K562 (cell line): ENCODE data around the gene SELENOW. TPM values are rescaled to one million over a fixed set of nuclear protein-coding genes. Genes with fewer than 3 reads are reported as not detected.

Experiments used
- CHD2 ChIP-seq: IDR thresholded peaks from 2 replicates; pipeline ENCODE4 v1.6.1; 2011; ENCODE audit warnings: low read depth, low read length
- EGR1 ChIP-seq: fragments of 450-650 bp; conservative IDR thresholded peaks from 2 replicates; pipeline ENCODE4 v1.6.1; 2017; ENCODE audit warnings: mild to moderate bottlenecking
- FOXA3 ChIP-seq, 2 experiments: fragments of 450-650 bp in 1 of 2; sonication (generic) in 1 of 2; formaldehyde crosslinking; IDR thresholded peaks in 1 of 2; conservative IDR thresholded peaks in 1 of 2; 2 replicates each; pipeline versions ENCODE4 v1.4.0 to v1.8.0; 2020 to 2022; ENCODE audit warnings: mild to moderate bottlenecking in 2 of 2, missing genetic modification reagents in 1 of 2
- HSF4 ChIP-seq: fragments of 250-450 bp; sonication (Bioruptor Pico); IDR thresholded peaks from 2 replicates; pipeline ENCODE4 v2.1.2; 2022; ENCODE audit warnings: mild to moderate bottlenecking, moderate library complexity, borderline replicate concordance
- LARP7 ChIP-seq: fragments of 450-650 bp; IDR thresholded peaks from 2 replicates; pipeline ENCODE4 v1.6.1; 2016
- MBD2 ChIP-seq: sonication (generic); IDR thresholded peaks from 2 replicates; pipeline ENCODE4 v1.6.1; 2016; ENCODE audit warnings: low read depth, borderline replicate concordance
- MCM2 ChIP-seq: fragments of 450-650 bp; IDR thresholded peaks from 2 replicates; pipeline ENCODE4 v1.6.1; 2017; ENCODE audit warnings: low read depth, mild to moderate bottlenecking
- NCOA2 ChIP-seq, 2 experiments: fragments of 450-650 bp; IDR thresholded peaks; 2 replicates each; pipeline ENCODE4 v1.6.1; 2018; ENCODE audit warnings: mild to moderate bottlenecking in 2 of 2, moderate library complexity in 1 of 2; ENCODE audit not compliant: partially characterized antibody in 2 of 2
- PML ChIP-seq: IDR thresholded peaks from 2 replicates; pipeline ENCODE4 v1.6.1; 2012; ENCODE audit warnings: low read length, inconsistent platforms
- PPARD ChIP-seq: fragments of 250-450 bp; sonication (Bioruptor Pico); IDR thresholded peaks from 2 replicates; pipeline ENCODE4 v1.8.0; 2022; ENCODE audit warnings: inconsistent platforms, mild to moderate bottlenecking, moderate library complexity
- PREB ChIP-seq: sonication (generic); formaldehyde crosslinking; IDR thresholded peaks from 2 replicates; pipeline ENCODE4 v1.8.1; 2023; ENCODE audit warnings: mild to moderate bottlenecking, missing genetic modification reagents
- PURB ChIP-seq: sonication (generic); formaldehyde crosslinking; IDR thresholded peaks from 2 replicates; pipeline ENCODE4 v1.9.0; 2021; ENCODE audit warnings: low read depth, mild to moderate bottlenecking, missing genetic modification reagents
- RHOXF2B ChIP-seq: fragments of 250-450 bp; sonication (Bioruptor Pico); conservative IDR thresholded peaks from 2 replicates; pipeline ENCODE4 v1.5.1; 2021
- SAFB ChIP-seq: fragments of 200-400 bp; formaldehyde crosslinking; IDR thresholded peaks from 2 replicates; pipeline ENCODE4 v1.6.1; 2017; ENCODE audit warnings: low read depth, low read length, borderline replicate concordance
- SMARCE1 ChIP-seq: fragments of 450-650 bp; IDR thresholded peaks from 2 replicates; pipeline ENCODE4 v1.7.1; 2016; ENCODE audit warnings: mild to moderate bottlenecking
- SUPT5H ChIP-seq: fragments of 450-650 bp; IDR thresholded peaks from 2 replicates; pipeline ENCODE4 v1.6.1; 2016
- TAF7 ChIP-seq: fragments of 450-650 bp; IDR thresholded peaks from 2 replicates; pipeline ENCODE4 v1.6.1; 2016; ENCODE audit warnings: missing genetic modification characterization, missing compliant biosample characterization
- TEAD4 ChIP-seq, 2 experiments: sonication (generic) in 1 of 2; formaldehyde crosslinking in 1 of 2; IDR thresholded peaks; 2 replicates each; pipeline versions ENCODE4 v1.6.1 to v1.8.0; 2012 to 2022; ENCODE audit warnings: borderline replicate concordance in 1 of 2, inconsistent platforms in 1 of 2, low read length in 1 of 2, mild to moderate bottlenecking in 1 of 2, missing genetic modification reagents in 1 of 2
- TRIM25 ChIP-seq: fragments of 450-650 bp; IDR thresholded peaks from 2 replicates; pipeline ENCODE4 v1.7.0; 2016; ENCODE audit warnings: borderline replicate concordance
- TSC22D4 ChIP-seq: fragments of 450-650 bp; IDR thresholded peaks from 2 replicates; pipeline ENCODE4 v1.6.1; 2016; ENCODE audit warnings: missing genetic modification characterization, missing biosample characterization, control low read depth
- ZBTB17 ChIP-seq: fragments of 450-650 bp; formaldehyde crosslinking; IDR thresholded peaks from 2 replicates; pipeline ENCODE4 v1.4.0; 2020; ENCODE audit warnings: mild to moderate bottlenecking
- ZEB2 ChIP-seq: fragments of 450-650 bp; IDR thresholded peaks from 2 replicates; pipeline ENCODE4 v1.6.1; 2016
- ZNF511 ChIP-seq: sonication (generic); formaldehyde crosslinking; IDR thresholded peaks from 2 replicates; pipeline ENCODE4 v1.8.0; 2022; ENCODE audit warnings: mild to moderate bottlenecking, missing genetic modification reagents
- ZNF77 ChIP-seq: fragments of 250-450 bp; sonication (Bioruptor Pico); IDR thresholded peaks from 2 replicates; pipeline ENCODE4 v1.5.0; 2020
- ZNF830 ChIP-seq: fragments of 250-450 bp; sonication (Bioruptor Pico); IDR thresholded peaks from 2 replicates; pipeline ENCODE4 v1.5.0; 2021; ENCODE audit warnings: mild to moderate bottlenecking
- polyA plus RNA-seq, 8 experiments: library from polyadenylated mRNA; depleted of rRNA in 4 of 8; stranded (reverse) in 5 of 8; unstranded in 3 of 8; fragments of >200 nt; fragmentation: Nextera tagmentation in 2 of 8; fragmentation: Illumina TruSeq in 1 of 8; extraction: Ambion mirVana in 2 of 8; extraction: Trizol in 1 of 8; gene quantifications; 2 replicates each; pipeline versions ENCODE4 v1.2.1 to v1.2.3, GENCODE V29; 2011 to 2014; ENCODE audit warnings: inconsistent platforms in 1 of 8, missing spikeins in 1 of 8
- total RNA-seq, 7 experiments: library from RNA; depleted of rRNA in 6 of 7; stranded (reverse); fragments of >200 nt in 6 of 7; fragmentation: Illumina TruSeq in 2 of 7; extraction: Trizol in 2 of 7; gene quantifications; 2 replicates each; pipeline versions ENCODE4 v1.2.1 to v1.2.3, GENCODE V29; 2011 to 2021; ENCODE audit warnings: low replicate concordance in 1 of 7

Gene SELENOW
- total and polyA plus RNA-seq, 9 of the 15 experiments (the other 6 are each of a cell fraction or from before 2014, with no cell fraction given): 91.9 to 279 (median 156) TPM

- TF ChIP-seq HSF4 (CRISPR knock-in tag) (no peak), ZNF77 (CRISPR knock-in tag) (no peak), ZNF830 (CRISPR knock-in tag) (no peak), ZEB2 (peak; percentile 83), SUPT5H (peak; percentile 39; the same call in 1 of the 2 replicates), PPARD (CRISPR knock-in tag) (no peak), TSC22D4 (tag) (no peak), CHD2 (no peak), ZNF511 (CRISPR knock-in tag) (no peak; the same call in 1 of the 2 replicates), EGR1 (peak; percentile 84), LARP7 (peak; percentile 96; the same call in 1 of the 2 replicates), TAF7 (no peak), PML (0 out of 2 replicates have a peak, but pooled peaks have one; percentile 20), MCM2 (no peak), SMARCE1 (peak; percentile 87), MBD2 (peak; percentile 76), PREB (CRISPR knock-in tag) (no peak), TEAD4 (IDR thresholded peaks at IDR 0.05; ENCODE audit: low read length) (peak; percentile 61; the same call in 1 of the 2 replicates), TEAD4 (CRISPR knock-in tag; IDR thresholded peaks at IDR 0.05; ENCODE audit: borderline replicate concordance) (no peak), NCOA2 (IDR thresholded peaks at IDR 0.05; ENCODE audit: partially characterized antibody in 2 of 2) (no peak), PURB (CRISPR knock-in tag) (no peak), TRIM25 (0 out of 2 replicates have a peak, but pooled peaks have one; percentile 74), ZBTB17 (CRISPR knock-in tag) (no peak), SAFB (no peak), FOXA3 (CRISPR knock-in tag; conservative IDR thresholded peaks at IDR 0.05 in 1 of 2, IDR thresholded peaks at IDR 0.05 in 1 of 2) (no peak), RHOXF2B (CRISPR knock-in tag) (no peak)
Measured at GRCh38 chr19:47729799-47730520, 48.5 kb upstream of the SELENOW start (continued).
